GM19035 (cell line): Measurements from ENCODE around the gene NUP133.

ENCODE experiments used
- ATAC-seq: cut with Tn5 transposase; IDR thresholded peaks from one replicate; pipeline ENCODE4 v1.9.1; 2021; ENCODE audit not compliant: unreplicated experiment

Gene NUP133

DNA sequence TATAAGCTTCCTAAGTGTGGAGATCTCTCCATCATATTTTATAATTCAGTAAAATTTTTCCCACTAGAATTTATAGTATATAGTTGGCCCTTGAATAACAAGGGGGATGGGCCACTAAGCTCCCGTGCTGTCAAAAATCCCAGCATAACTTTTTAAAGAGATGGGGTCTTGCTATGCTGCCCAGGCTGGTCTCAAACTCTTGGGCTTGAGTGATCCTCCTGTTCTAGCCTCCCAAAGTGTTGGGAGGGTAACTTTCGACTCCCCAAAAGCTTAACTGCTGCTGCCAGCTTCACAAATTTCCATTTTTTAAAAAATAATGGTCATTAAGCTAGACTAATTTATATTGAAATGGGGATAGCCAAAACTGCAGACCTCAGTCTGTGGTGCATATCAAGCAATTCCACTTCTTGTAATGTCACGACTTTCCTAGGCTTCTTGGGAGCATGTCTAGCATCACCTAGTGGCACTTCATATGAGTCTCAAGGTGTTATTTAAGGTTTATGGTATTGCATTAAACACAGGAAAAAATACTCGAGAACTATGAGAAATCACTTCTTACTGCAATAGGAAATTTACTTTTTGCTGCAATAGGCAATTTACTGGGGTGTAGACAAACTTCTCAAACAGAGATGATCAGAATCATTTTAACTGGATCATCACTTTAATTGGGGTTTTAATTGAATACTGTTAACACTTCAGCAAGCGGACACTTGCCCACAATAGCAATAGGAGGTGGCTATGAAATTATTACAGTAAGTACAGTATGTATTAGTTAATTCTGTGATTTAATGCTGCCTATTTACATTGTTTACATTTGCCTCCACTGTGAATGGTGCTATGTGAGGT lies 55.0 kb downstream of the NUP133 start:
- ATAC-seq = no peak

DNA sequence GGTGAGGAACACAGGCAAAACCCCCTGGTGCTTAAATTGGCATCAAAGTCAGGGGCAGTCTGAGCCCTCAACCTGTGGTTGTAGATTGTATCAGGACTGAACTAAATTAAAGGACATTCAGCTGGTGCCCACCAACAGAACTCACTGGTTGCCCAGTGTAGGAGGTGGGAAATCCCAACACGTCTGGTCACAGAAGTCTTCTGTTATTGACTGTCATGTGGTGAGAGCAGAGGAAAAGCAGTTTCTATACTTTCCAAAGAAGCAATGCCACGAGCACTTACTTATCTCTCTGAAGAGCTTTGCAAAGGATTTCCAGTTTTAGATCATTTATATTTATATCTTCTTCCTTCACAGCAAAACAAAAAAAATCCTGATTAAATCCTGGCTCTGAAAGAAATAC lies 59.3 kb downstream of the NUP133 start:
- no peak for ATAC-seq

GRCh38 chr1:229448354-229448753 lies 59.8 kb downstream of the NUP133 start:
- no peak for ATAC-seq

- no peak for ATAC-seq
These were observed 60.3 kb downstream of the NUP133 start for GRCh38 chr1:229447809-229448252.

DNA sequence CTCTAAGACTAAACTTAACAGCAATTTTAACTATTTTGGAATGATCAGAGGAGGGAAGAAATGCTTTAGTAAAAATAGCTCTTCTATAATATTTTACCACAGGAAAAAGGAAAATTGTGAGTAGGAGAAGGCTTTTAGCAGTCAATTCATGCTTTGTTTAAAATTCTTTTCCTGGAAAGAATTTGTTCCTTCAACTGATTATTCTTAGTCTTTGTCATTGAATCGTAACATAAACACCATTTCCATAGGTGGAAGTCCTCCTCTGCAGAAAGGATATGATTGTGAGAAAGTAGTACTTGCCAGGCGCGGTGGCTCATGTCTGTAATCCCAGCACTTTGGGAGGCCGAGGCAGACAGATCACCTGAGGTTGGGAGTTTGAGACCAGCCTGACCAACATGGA lies 62.3 kb downstream of the NUP133 start:
- no peak for ATAC-seq

- ATAC-seq = peak; percentile 99
These were observed 67.1 kb downstream of the NUP133 start for GRCh38 chr1:229440851-229441537.

- no peak for ATAC-seq
These were observed 70.1 kb downstream of the NUP133 start for GRCh38 chr1:229438021-229438420.

DNA sequence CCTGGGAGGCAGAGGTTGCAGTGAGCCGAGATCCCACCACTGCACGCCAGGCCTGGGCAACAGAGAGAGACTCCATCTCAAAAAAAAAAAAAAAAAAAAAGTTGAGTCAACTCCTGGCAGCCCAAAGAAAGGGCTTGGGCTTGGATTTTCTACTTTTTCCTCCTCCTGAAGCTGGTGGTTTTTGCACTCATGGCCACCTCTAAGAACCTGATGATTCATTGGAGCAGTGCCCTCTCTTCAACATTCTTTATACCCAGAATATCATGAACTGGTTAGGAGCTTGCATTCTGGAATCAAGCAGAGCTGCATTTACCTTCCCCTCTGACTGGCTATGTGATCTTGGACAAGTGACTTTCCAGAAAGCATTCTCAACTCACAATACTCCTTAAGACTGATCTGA lies 70.7 kb downstream of the NUP133 start:
- no peak for ATAC-seq

DNA sequence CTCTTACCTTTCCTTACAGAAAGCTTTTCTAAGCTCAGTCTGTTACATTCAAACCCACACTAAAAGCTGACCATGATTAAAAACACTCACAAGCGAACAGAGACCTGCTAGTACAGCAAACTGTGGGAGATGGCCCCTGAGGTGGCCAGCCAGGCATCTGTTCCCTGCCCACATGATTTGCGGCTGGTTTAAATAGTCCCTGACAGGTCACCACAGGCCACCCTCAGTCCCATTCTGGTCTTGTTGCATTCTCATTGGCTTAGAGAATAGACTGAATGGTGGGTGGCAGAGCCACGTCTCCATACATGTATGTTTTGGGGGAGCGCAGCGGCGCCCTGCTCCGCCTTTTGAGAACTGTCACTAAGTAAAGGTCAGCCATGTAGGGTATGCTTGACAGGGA lies 71.9 kb downstream of the NUP133 start:
- no peak for ATAC-seq

GRCh38 chr1:229434641-229435051 lies 73.5 kb downstream of the NUP133 start:
- no peak for ATAC-seq

DNA sequence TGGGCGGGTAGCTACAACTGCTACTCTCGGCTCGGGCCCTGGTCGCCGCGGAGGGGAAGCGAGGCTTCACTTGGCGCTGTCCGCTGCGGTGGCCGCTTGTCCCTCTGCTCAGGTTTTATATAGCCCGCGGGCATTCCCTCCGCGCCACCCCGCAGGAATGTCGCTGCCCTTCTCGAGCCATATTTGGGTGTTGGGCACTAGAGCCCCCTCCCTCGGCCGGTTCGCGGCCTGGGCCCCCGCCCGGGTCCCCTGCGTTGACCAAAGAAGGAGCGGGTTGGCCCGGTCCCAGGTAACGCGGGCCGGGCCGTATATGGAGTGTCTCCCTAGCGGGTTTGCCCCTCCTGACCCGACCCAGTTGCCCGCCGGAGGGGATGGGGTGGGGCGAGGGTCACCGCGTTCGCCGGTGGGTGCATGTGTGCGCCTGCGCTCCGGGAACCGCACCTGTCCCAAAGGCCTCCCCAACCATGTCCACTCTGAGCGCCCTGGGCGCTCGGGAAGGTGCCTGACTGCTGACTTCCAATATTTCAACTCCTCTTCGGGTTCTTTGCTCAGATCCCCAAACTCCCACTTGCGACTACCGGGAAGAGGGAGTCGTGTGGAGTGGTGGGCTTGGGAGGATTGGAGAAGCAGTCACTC lies 74.0 kb downstream of the NUP133 start, which contains the start of gene ACTA1:
Gene ACTA1, minus strand, starts transcription at position 90 of the 636 bp plus-strand sequence. CDS start 979 bp downstream, outside the sequence.
- ATAC-seq = no peak

- ATAC-seq = no peak
These were observed 74.7 kb downstream of the NUP133 start for GRCh38 chr1:229433364-229434004.

- no peak for ATAC-seq
These were observed 75.2 kb downstream of the NUP133 start for GRCh38 chr1:229432905-229433304.

GRCh38 chr1:229432116-229432461 lies 76.1 kb downstream of the NUP133 start:
- ATAC-seq = no peak

GRCh38 chr1:229431284-229432115 lies 76.6 kb downstream of the NUP133 start:
- ATAC-seq = no peak

DNA sequence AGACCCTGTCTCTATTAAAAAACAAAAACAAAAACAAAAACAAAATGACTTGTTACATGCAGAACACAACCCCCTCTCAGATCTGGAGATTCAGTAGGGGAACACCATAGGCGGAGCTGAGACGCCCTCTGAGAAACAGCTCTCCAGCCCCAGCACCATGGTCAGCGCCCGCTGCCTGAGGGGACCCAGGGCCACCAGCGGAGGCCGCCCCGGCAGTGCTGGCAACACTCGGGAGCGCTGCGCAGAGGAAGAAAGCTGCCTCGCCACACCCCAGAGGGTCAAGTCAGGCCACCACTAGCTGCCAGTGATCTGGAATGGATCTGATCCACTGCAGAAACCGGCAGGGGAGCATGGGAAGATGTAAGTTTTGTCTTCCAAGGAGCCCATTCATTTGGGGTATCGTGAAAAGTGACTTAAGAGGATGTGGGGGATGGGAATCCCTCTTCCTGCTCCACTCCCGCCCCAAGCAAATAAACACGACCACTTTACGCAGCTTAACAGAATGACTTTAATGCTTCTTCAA lies 77.3 kb downstream of the NUP133 start:
- ATAC-seq = no peak

DNA sequence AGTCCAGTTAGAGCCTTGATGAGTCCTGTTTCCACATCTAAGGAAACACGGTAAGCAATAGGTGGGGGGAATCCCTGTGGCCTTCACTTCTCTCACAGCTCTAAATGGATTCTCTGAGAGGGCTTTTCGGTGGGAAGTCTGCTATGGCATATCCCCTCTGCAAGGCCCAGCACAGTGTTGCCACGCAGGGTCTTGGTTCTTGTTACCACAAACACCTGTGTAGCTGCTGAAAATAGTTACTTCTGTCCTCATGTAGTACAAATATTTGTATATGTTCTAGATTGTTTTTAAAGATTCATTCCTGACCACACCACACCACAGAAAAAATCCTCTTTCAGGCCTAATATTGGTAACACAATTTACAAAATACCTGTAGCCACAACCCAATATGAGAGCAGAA lies 79.9 kb downstream of the NUP133 start:
- no peak for ATAC-seq

DNA sequence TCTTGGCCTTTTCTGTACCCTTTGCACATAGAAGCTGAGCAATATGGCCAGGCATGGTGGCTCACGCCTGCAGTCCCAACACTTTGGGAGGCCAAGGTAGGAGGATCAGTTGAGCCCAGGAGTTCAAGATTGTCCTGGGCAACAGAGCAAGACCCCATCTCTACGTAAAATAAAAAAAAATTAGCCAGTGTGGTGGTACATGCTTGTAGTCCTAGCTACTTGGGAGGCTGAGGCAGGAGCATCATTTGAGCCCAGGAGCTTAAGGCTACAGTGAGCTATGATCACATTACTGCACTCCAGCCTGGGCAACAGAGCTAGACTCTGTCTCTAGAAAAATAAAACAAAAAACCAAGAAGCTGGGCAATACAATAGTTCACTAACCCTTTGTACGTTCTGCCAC lies 80.6 kb downstream of the NUP133 start:
- ATAC-seq = no peak

- no peak for ATAC-seq
These were observed 82.5 kb downstream of the NUP133 start for GRCh38 chr1:229425564-229426159.

GRCh38 chr1:229420765-229421164 lies 87.4 kb downstream of the NUP133 start:
- ATAC-seq = no peak
